Measurements from ENCODE around the gene TSPAN13. TPM values are rescaled to one million over a fixed set of nuclear protein-coding genes. Genes with fewer than 3 reads are reported as not detected.

TSPAN13 gene
- total and polyA plus RNA-seq, 2 donors (not counting 1 experiment from before 2014, with no cell fraction given), result 23.0 to 26.2 TPM

- DNase-seq (no peak), ATAC-seq (ENCODE audit: low read depth) (no peak)
- H3K4me1 ChIP-seq (ENCODE audit: control insufficient read depth in 2 of 2, insufficient read depth in 2 of 2, low read length in 2 of 2), result no peaks in the 10 kb centered on the region
- H3K27ac Mint-ChIP-seq, result no peak overlapping the region
- H3K4me3 Mint-ChIP-seq, result no peak overlapping the region
- H3K4me3 ChIP-seq (ENCODE audit: control extremely low read depth in 1 of 5, extremely low read depth in 1 of 5, insufficient read depth in 1 of 5, low read depth in 2 of 5, low read length in 4 of 5), result no peak overlapping the region
- intact Hi-C loops (cut with micrococcal nuclease), result no loop called here
- H4K20me1 ChIP-seq (ENCODE audit: control insufficient read depth, insufficient read depth, low read length, poor library complexity, severe bottlenecking), result no peaks in the 10 kb centered on the region
- H3K9me3 ChIP-seq (ENCODE audit: control extremely low read depth in 1 of 3, control insufficient read depth in 2 of 3, insufficient read depth in 1 of 3, low read length in 2 of 3), result no peaks in the 10 kb centered on the region
- H3K27me3 ChIP-seq (replicated peaks in 1 of 4; ENCODE audit: control extremely low read depth in 1 of 4, control insufficient read depth in 3 of 4, insufficient read depth in 4 of 4, low read length in 3 of 4), result no peaks in the 10 kb centered on the region
- no peak overlapping the region for H2AFZ ChIP-seq (ENCODE audit: insufficient read depth, low read depth, low read length, poor library complexity, severe bottlenecking)
- no peak overlapping the region for H3K27ac ChIP-seq (ENCODE audit: low read length in 2 of 2)
- H3K4me1 Mint-ChIP-seq, result no peaks in the 10 kb centered on the region
- H3K9ac ChIP-seq (ENCODE audit: low read length), result no peak overlapping the region
- no peaks in the 10 kb centered on the region for H3K79me2 ChIP-seq (ENCODE audit: control insufficient read depth, insufficient read depth, low read length)
- no peaks in the 10 kb centered on the region for H3K36me3 ChIP-seq (replicated peaks in 1 of 2; ENCODE audit: control extremely low read depth in 1 of 2, control insufficient read depth in 1 of 2, extremely low read depth in 1 of 2, insufficient read depth in 2 of 2, low read length in 1 of 2)
- POLR2A ChIA-PET, result no interaction called here
- 100% methylated on average over 2 of the region's 4 CpGs for WGBS (ENCODE audit: insufficient coverage)
- no peaks in the 10 kb centered on the region for H3K27me3 Mint-ChIP-seq
- no peaks in the 10 kb centered on the region for H3K9me3 Mint-ChIP-seq (ENCODE audit: insufficient read depth)
- no peak for TF ChIP-seq CTCF (IDR thresholded peaks at IDR 0.05)
- TF ChIP-seq EZH2 (IDR thresholded peaks at IDR 0.05; ENCODE audit: borderline replicate concordance, insufficient read depth, low read depth, low read length, poor library complexity, severe bottlenecking), result no peak
- CTCF ChIA-PET, result no interaction called here
- H3K4me2 ChIP-seq (replicated peaks; ENCODE audit: low read depth, low read length, poor library complexity, severe bottlenecking), result no peak overlapping the region
Measured at GRCh38 chr7:16727736-16728135, 25.8 kb upstream of the TSPAN13 start.

DNA sequence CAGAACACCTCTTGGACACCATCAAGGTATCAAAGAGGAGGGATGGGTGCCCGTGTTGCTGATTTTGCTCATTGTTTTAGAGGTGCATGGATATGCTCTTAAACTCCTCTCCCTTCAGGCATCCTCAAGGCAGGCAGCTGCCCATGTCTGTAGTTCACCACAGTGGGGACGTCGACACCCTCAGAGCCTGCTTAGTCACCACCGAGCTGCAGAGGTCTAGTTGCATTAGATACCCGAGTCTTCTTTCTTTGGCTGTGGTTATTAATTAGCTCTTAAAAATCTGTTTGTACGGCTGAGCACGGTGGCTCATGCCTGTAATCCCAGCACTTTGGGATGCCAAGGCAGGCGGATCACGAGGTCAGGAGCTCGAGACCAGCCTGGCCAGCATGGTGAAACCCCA is 24.7 kb upstream of the TSPAN13 start:
- Histone ChIP-seq H3K9ac (ENCODE audit: low read length) (no peak overlapping the region), H3K9me3 (ENCODE audit: control extremely low read depth in 1 of 3, control insufficient read depth in 2 of 3, insufficient read depth in 1 of 3, low read length in 2 of 3) (peaks cover 0 to 3% (median 0%) of the 10 kb centered on the region in 3 donors), H4K20me1 (ENCODE audit: control insufficient read depth, insufficient read depth, low read length, poor library complexity, severe bottlenecking) (no peaks in the 10 kb centered on the region), H3K4me1 (ENCODE audit: control insufficient read depth in 2 of 2, insufficient read depth in 2 of 2, low read length in 2 of 2) (no peaks in the 10 kb centered on the region), H3K27ac (ENCODE audit: low read length in 2 of 2) (no peak overlapping the region), H3K27me3 (replicated peaks in 1 of 4; ENCODE audit: control extremely low read depth in 1 of 4, control insufficient read depth in 3 of 4, insufficient read depth in 4 of 4, low read length in 3 of 4) (no peaks in the 10 kb centered on the region), H3K4me3 (ENCODE audit: control extremely low read depth in 1 of 5, extremely low read depth in 1 of 5, insufficient read depth in 1 of 5, low read depth in 2 of 5, low read length in 4 of 5) (no peak overlapping the region), H3K4me2 (replicated peaks; ENCODE audit: low read depth, low read length, poor library complexity, severe bottlenecking) (no peak overlapping the region), H3K79me2 (ENCODE audit: control insufficient read depth, insufficient read depth, low read length) (no peaks in the 10 kb centered on the region), H3K36me3 (replicated peaks in 1 of 2; ENCODE audit: control extremely low read depth in 1 of 2, control insufficient read depth in 1 of 2, extremely low read depth in 1 of 2, insufficient read depth in 2 of 2, low read length in 1 of 2) (no peaks in the 10 kb centered on the region), H2AFZ (ENCODE audit: insufficient read depth, low read depth, low read length, poor library complexity, severe bottlenecking) (no peak overlapping the region)
- POLR2A ChIA-PET, result no interaction called here
- DNase-seq (no peak), ATAC-seq (ENCODE audit: low read depth) (no peak)
- H3K4me1 Mint-ChIP-seq, result no peaks in the 10 kb centered on the region
- WGBS (ENCODE audit: insufficient coverage), result 100% methylated on average over 4 of the region's 10 CpGs
- intact Hi-C loops (cut with micrococcal nuclease), result no loop called here
- H3K27ac Mint-ChIP-seq, result no peak overlapping the region
- H3K27me3 Mint-ChIP-seq, result no peaks in the 10 kb centered on the region
- CTCF ChIA-PET, result interaction anchor here (1.0 kb wide), 1 partner anchor 41 kb away, joined by 3 read pairs; no protein-coding TSS in a partner anchor
- TF ChIP-seq CTCF (IDR thresholded peaks at IDR 0.05), result no peak
- H3K4me3 Mint-ChIP-seq, result no peak overlapping the region
- no peaks in the 10 kb centered on the region for H3K9me3 Mint-ChIP-seq (ENCODE audit: insufficient read depth)

Measured in B cell (primary cell).